Caco-2 (cell line): Measurements from ENCODE around the gene KRTAP4-11. TPM values are rescaled to one million over a fixed set of nuclear protein-coding genes. Genes with fewer than 3 reads are reported as not detected.
"Not testable (repeated sequence)": the region's sequence is repeated elsewhere in the genome, so short reads cannot be mapped to it uniquely, and the experiment has no call there.

Experiments
- BruUV-seq: library from RNA; stranded (reverse); fragments of 400-500 nt; replicated peaks from 2 replicates; lab custom pipeline; 2021; lab: Mats Ljungman, UMichigan
- CTCF ChIA-PET: fragments of 300-600 bp; sonication (Branson Sonifier 250); formaldehyde crosslinking; loops from one replicate; lab custom pipeline; 2022; ENCODE audit warnings: antibody characterized with exemption; lab: Charles Lee
- POLR2A ChIA-PET: fragments of 300-600 bp; sonication (Branson Sonifier 250); formaldehyde crosslinking; loops from one replicate; lab custom pipeline; 2022; ENCODE audit warnings: antibody characterized with exemption; lab: Charles Lee
- DNase-seq, 2 experiments: peaks; one replicate each; pipeline versions ENCODE4 v3.0.0 to v3.0.0-alpha.2; 2020 to 2022
- H3K27me3 ChIP-seq: replicated peaks from 2 replicates; pipeline ENCODE4 v1.6.0; 2011; ENCODE audit warnings: low read length; ENCODE audit not compliant: control insufficient read depth, insufficient read depth
- H3K36me3 ChIP-seq: 2 replicates; pipeline ENCODE4 v1.5.1; 2011; ENCODE audit warnings: low read length; ENCODE audit not compliant: control insufficient read depth, insufficient read depth
- H3K4me1 ChIP-seq: fragments of 250-450 bp; sonication (Bioruptor Pico); 2 replicates; pipeline ENCODE4 v1.5.1; 2020; ENCODE audit warnings: mild to moderate bottlenecking
- H3K4me3 ChIP-seq: 2 replicates; pipeline ENCODE4 v1.5.1; 2011; ENCODE audit warnings: low read depth, mild to moderate bottlenecking, control low read depth, low read length
- H3K9me3 ChIP-seq: fragments of 250-450 bp; sonication (Bioruptor Pico); 2 replicates; pipeline ENCODE4 v1.5.1; 2020; ENCODE audit warnings: mild to moderate bottlenecking, moderate library complexity
- H3K27ac Mint-ChIP-seq: one replicate; pipeline ENCODE4 v1.8.0; 2022; ENCODE audit warnings: mixed read lengths; ENCODE audit not compliant: unreplicated experiment
- H3K27me3 Mint-ChIP-seq: one replicate; pipeline ENCODE4 v1.8.0; 2022; ENCODE audit warnings: mixed read lengths; ENCODE audit not compliant: insufficient read depth, unreplicated experiment
- H3K36me3 Mint-ChIP-seq: one replicate; pipeline ENCODE4 v1.8.0; 2022; ENCODE audit warnings: mild to moderate bottlenecking, mixed read lengths; ENCODE audit not compliant: insufficient read depth, unreplicated experiment
- H3K4me1 Mint-ChIP-seq: one replicate; pipeline ENCODE4 v1.8.0; 2022; ENCODE audit warnings: low read depth, mixed read lengths; ENCODE audit not compliant: unreplicated experiment
- H3K4me3 Mint-ChIP-seq: one replicate; pipeline ENCODE4 v1.8.0; 2022; ENCODE audit warnings: mild to moderate bottlenecking, moderate library complexity, mixed read lengths; ENCODE audit not compliant: unreplicated experiment
- H3K9me3 Mint-ChIP-seq: one replicate; pipeline ENCODE4 v1.8.0; 2022; ENCODE audit warnings: mixed read lengths; ENCODE audit not compliant: unreplicated experiment
- intact Hi-C: fragments of 100-400 bp; cut with micrococcal nuclease; formaldehyde crosslinking; loops from one replicate; pipeline ENCODE4 v1.10.0; 2022; ENCODE audit not compliant: unreplicated experiment
- total RNA-seq: library from RNA; stranded (reverse); gene quantifications from 2 replicates; pipeline ENCODE4 v1.2.3, GENCODE V29; 2022
- TF ChIP-seq, protein P1 (sequence below), 2 experiments: fragments of 200-600 bp in 1 of 2; IDR thresholded peaks; 1 replicate in 1 of 2; 2 replicates in 1 of 2; pipeline versions ENCODE4 v1.5.1 to v1.8.0; 2011 to 2022; ENCODE audit warnings: antibody characterized with exemption in 1 of 2, control low read depth in 1 of 2, inconsistent platforms in 1 of 2, low read depth in 1 of 2, low read length in 1 of 2, mild to moderate bottlenecking in 1 of 2, moderate library complexity in 1 of 2; ENCODE audit not compliant: insufficient read depth in 1 of 2, severe bottlenecking in 1 of 2, unreplicated experiment in 1 of 2

KRTAP4-11 gene
- total RNA-seq, 1 experiment from 2014 or later, result not detected

DNA sequence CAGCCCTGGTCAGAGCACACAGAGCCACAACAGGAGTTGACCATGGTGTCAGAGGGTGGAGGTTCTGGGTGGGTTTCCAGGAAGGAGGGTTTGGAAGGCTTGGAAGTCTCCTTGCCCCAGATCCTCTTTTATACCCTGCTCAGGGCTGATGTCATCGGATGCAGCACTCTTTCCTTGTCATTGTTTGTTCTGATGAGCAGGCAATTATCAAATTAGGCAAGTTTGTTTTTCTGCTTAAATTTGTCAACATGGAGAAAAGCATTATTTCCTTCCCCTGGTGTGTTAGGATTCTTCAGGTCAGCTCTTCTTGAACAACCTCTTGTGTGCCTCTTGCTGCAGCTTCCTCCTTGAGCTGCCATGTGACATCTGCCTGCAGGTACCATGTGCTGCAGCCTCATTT lies 42.5 kb upstream of the KRTAP4-11 start, which contains the start of gene KRTAP4-4:
Gene KRTAP4-4, minus strand, starts transcription at position 101 of the 400 bp plus-strand sequence. Its CDS starts 57 bp downstream, at position 44.
- Mint-ChIP-seq H3K4me3 (no peak within 1 kb of the TSS), H3K27ac (no peak within 1 kb of the TSS), H3K4me1 (no peaks in the 10 kb centered on the region), H3K9me3 (peaks cover 6% of the 10 kb centered on the region), H3K36me3 (no peaks in the 10 kb centered on the region), H3K27me3 (no peaks in the 10 kb centered on the region)
- ChIA-PET POLR2A (no interaction called here), CTCF (no interaction called here)
- H3K9me3 ChIP-seq, result no peaks in the 10 kb centered on the region
- TF ChIP-seq, protein P1, sequence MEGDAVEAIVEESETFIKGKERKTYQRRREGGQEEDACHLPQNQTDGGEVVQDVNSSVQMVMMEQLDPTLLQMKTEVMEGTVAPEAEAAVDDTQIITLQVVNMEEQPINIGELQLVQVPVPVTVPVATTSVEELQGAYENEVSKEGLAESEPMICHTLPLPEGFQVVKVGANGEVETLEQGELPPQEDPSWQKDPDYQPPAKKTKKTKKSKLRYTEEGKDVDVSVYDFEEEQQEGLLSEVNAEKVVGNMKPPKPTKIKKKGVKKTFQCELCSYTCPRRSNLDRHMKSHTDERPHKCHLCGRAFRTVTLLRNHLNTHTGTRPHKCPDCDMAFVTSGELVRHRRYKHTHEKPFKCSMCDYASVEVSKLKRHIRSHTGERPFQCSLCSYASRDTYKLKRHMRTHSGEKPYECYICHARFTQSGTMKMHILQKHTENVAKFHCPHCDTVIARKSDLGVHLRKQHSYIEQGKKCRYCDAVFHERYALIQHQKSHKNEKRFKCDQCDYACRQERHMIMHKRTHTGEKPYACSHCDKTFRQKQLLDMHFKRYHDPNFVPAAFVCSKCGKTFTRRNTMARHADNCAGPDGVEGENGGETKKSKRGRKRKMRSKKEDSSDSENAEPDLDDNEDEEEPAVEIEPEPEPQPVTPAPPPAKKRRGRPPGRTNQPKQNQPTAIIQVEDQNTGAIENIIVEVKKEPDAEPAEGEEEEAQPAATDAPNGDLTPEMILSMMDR (IDR thresholded peaks at IDR 0.05; ENCODE audit: insufficient read depth in 1 of 2, low read depth in 1 of 2, low read length in 1 of 2, severe bottlenecking in 1 of 2, unreplicated experiment in 1 of 2), result no peak
- no peak within 1 kb of the TSS for H3K4me3 ChIP-seq
- no TSS peak for BruUV-seq
- H3K4me1 ChIP-seq, result no peaks in the 10 kb centered on the region
- intact Hi-C loops, result no loop called here
- H3K27me3 ChIP-seq, result no peaks in the 10 kb centered on the region
- DNase-seq, result no peak
- H3K36me3 ChIP-seq, result no peaks in the 10 kb centered on the region

DNA sequence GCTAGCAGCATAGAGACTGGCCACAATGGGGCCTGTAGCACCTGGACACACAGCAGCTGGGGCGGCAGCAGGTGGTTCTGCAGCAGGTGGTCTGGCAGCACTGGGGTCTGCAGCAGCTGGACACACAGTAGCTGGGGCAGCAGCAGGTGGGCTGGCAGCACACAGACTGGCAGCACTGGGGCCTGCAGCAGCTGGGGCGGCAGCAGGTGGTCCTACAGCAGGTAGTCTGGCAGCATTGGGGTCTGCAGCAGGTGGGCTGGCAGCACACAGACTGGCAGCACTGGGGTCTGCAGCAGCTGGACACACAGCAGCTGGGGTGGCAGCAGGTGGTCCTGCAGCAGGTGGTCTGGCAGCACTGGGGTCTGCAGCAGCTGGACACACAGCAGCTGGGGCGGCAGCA lies 42.0 kb upstream of the KRTAP4-11 start:
- H3K36me3 ChIP-seq, H3K4me3 Mint-ChIP-seq, H3K27me3 Mint-ChIP-seq, CTCF ChIA-PET, H3K9me3 ChIP-seq, H3K36me3 Mint-ChIP-seq, BruUV-seq, H3K4me3 ChIP-seq, H3K27ac Mint-ChIP-seq, H3K4me1 Mint-ChIP-seq, POLR2A ChIA-PET, intact Hi-C loops, H3K9me3 Mint-ChIP-seq, H3K27me3 ChIP-seq, DNase-seq, H3K4me1 ChIP-seq: not testable (repeated sequence)

DNA sequence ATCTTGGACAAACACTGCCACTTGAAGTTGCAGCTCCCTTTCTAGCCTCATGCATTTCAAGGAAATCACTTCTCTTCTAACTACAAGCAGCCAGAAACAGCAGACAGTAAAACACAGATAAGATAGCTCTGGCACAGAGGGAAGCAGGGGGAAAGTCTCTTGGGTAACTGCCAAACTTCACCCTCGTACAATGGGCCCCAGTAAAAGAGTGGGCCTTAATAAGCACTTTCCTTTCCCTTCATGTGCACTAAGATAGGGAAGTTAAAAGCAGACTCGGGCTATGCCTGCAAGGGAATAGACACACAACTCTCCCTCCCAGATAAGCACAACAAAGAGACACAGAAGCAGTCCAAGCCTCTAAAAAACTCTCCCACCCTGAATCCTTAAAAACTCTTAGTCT lies 35.7 kb upstream of the KRTAP4-11 start:
- Mint-ChIP-seq H3K4me1 (no peaks in the 10 kb centered on the region), H3K27me3 (no peaks in the 10 kb centered on the region), H3K9me3 (peaks cover 6% of the 10 kb centered on the region), H3K36me3 (no peaks in the 10 kb centered on the region), H3K27ac (no peak overlapping the region), H3K4me3 (no peak overlapping the region)
- ChIA-PET CTCF (no interaction called here), POLR2A (no interaction called here)
- intact Hi-C loops, result no loop called here
- Histone ChIP-seq H3K27me3 (no peaks in the 10 kb centered on the region), H3K9me3 (no peaks in the 10 kb centered on the region), H3K4me3 (no peak overlapping the region), H3K36me3 (no peaks in the 10 kb centered on the region), H3K4me1 (no peaks in the 10 kb centered on the region)
- no TSS peak for BruUV-seq
- DNase-seq, result no peak
- TF ChIP-seq, protein P1 (IDR thresholded peaks at IDR 0.05; ENCODE audit: insufficient read depth in 1 of 2, low read depth in 1 of 2, low read length in 1 of 2, severe bottlenecking in 1 of 2, unreplicated experiment in 1 of 2), result no peak

DNA sequence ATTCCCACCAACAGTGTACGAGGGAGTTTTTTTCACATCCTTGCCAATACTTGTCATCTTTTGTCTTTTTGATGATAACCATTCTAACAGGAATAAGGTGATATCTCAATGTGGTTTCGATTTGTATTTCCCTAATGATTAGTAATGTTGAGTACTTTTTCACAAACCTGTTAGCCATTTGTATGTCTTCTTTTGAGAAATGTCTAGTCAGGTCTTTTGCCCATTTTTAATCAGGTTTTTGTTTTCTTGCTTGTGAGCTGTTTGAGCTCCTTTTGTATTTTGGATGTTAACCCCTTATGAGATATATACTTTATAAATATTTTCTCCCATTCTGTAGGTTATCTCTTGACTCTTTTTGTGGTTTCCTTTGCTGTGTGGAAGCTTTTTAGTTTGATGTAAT lies 33.4 kb upstream of the KRTAP4-11 start:
- Histone ChIP-seq H3K4me1 (no peaks in the 10 kb centered on the region), H3K27me3 (no peaks in the 10 kb centered on the region), H3K9me3 (no peaks in the 10 kb centered on the region), H3K4me3 (no peak overlapping the region), H3K36me3 (no peaks in the 10 kb centered on the region)
- Mint-ChIP-seq H3K27ac (no peak overlapping the region), H3K9me3 (no peaks in the 10 kb centered on the region), H3K4me1 (no peaks in the 10 kb centered on the region), H3K4me3 (no peak overlapping the region), H3K36me3 (no peaks in the 10 kb centered on the region), H3K27me3 (no peaks in the 10 kb centered on the region)
- no TSS peak for BruUV-seq
- no peak for DNase-seq
- intact Hi-C loops, result no loop called here
- TF ChIP-seq, protein P1 (IDR thresholded peaks at IDR 0.05; ENCODE audit: insufficient read depth in 1 of 2, low read depth in 1 of 2, low read length in 1 of 2, severe bottlenecking in 1 of 2, unreplicated experiment in 1 of 2), result no peak
- ChIA-PET CTCF (no interaction called here), POLR2A (no interaction called here)
